ENCODE measurements around the gene ADAT1.

- no peak for TF ChIP-seq CTCF (IDR thresholded peaks at IDR 0.05)
- TF ChIP-seq EZH2 (IDR thresholded peaks at IDR 0.05; ENCODE audit: borderline replicate concordance, insufficient read depth, low read depth, low read length, poor library complexity, severe bottlenecking) = no peak
Measured at GRCh38 chr16:75660321-75660720, 37.2 kb upstream of the ADAT1 start.

All from B cell (primary cell).